GM23248 (cell line): ENCODE measurements around the gene CES4A. TPM values are rescaled to one million over a fixed set of nuclear protein-coding genes. Genes with fewer than 3 reads are reported as not detected.

ENCODE experiments used
- DNase-seq: peaks from one replicate; pipeline ENCODE4 v3.0.0-alpha.2; 2015
- H2AFZ ChIP-seq: fragments of 200-600 bp; sonication (generic); 2 replicates; pipeline ENCODE4 v1.6.1; 2016; ENCODE audit warnings: antibody characterized with exemption
- H3F3A ChIP-seq: fragments of 200-600 bp; sonication (generic); 2 replicates; pipeline ENCODE4 v1.6.1; 2016; ENCODE audit warnings: mild to moderate bottlenecking, antibody characterized with exemption, mixed run types; ENCODE audit not compliant: insufficient read depth
- H3K27ac ChIP-seq: fragments of 200-600 bp; sonication (generic); 2 replicates; pipeline ENCODE4 v1.5.1; 2016; ENCODE audit warnings: mild to moderate bottlenecking
- H3K27me3 ChIP-seq: fragments of 200-600 bp; sonication (generic); replicated peaks from 2 replicates; pipeline ENCODE4 v1.6.1; 2016; ENCODE audit warnings: mild to moderate bottlenecking; ENCODE audit not compliant: insufficient read depth
- H3K36me3 ChIP-seq: fragments of 200-600 bp; sonication (generic); 2 replicates; pipeline ENCODE4 v1.6.1; 2016; ENCODE audit warnings: low read depth, mild to moderate bottlenecking
- H3K4me1 ChIP-seq: fragments of 200-600 bp; sonication (generic); 2 replicates; pipeline ENCODE4 v1.6.1; 2016; ENCODE audit warnings: mild to moderate bottlenecking; ENCODE audit not compliant: insufficient read depth
- H3K4me2 ChIP-seq: fragments of 200-600 bp; sonication (generic); one replicate; pipeline ENCODE4 v1.6.1; 2016; ENCODE audit warnings: mild to moderate bottlenecking; ENCODE audit not compliant: unreplicated experiment
- H3K4me3 ChIP-seq: fragments of 200-600 bp; sonication (generic); 2 replicates; pipeline ENCODE4 v1.5.1; 2016; ENCODE audit warnings: mild to moderate bottlenecking
- H3K79me2 ChIP-seq: fragments of 200-600 bp; sonication (generic); 2 replicates; pipeline ENCODE4 v1.6.1; 2016; ENCODE audit warnings: mild to moderate bottlenecking; ENCODE audit not compliant: insufficient read depth
- H3K9ac ChIP-seq: fragments of 200-600 bp; sonication (generic); 2 replicates; pipeline ENCODE4 v1.6.1; 2016; ENCODE audit warnings: mild to moderate bottlenecking
- H3K9me2 ChIP-seq: fragments of 200-600 bp; sonication (generic); 2 replicates; pipeline ENCODE4 v1.6.1; 2016; ENCODE audit warnings: mixed run types, mild to moderate bottlenecking, moderate library complexity; ENCODE audit not compliant: insufficient read depth
- H3K9me3 ChIP-seq: fragments of 200-600 bp; sonication (generic); one replicate; pipeline ENCODE4 v1.6.1; 2017; ENCODE audit warnings: low read depth
- H4K20me1 ChIP-seq: fragments of 200-600 bp; sonication (generic); 2 replicates; pipeline ENCODE4 v1.6.0; 2016; ENCODE audit not compliant: insufficient read depth
- EZH2 ChIP-seq: fragments of 200-600 bp; sonication (generic); IDR thresholded peaks from 2 replicates; pipeline ENCODE4 v1.6.1; 2018; ENCODE audit warnings: antibody characterized with exemption, mild to moderate bottlenecking; ENCODE audit not compliant: insufficient read depth, poor library complexity, severe bottlenecking
- EZH2phosphoT487 ChIP-seq: fragments of 200-600 bp; sonication (generic); IDR thresholded peaks from 2 replicates; pipeline ENCODE4 v1.6.1; 2018; ENCODE audit warnings: antibody characterized with exemption, moderate library complexity, mild to moderate bottlenecking, low read depth; ENCODE audit not compliant: insufficient read depth
- WGBS, 2 experiments: methylation state at CpG; one replicate each; pipeline ENCODE4 v1.1.6; 2015 to 2017; ENCODE audit warnings: low lambda C conversion rate in 2 of 2, low coverage in 1 of 2; ENCODE audit errors: missing lambda C conversion rate in 2 of 2; 5-methylcytosine and 5-hydroxymethylcytosine counted together
- in situ Hi-C: fragments of 300-500 bp; cut with MboI; formaldehyde crosslinking; loops from 2 replicates; pipeline ENCODE4 v1.15.0; 2020
- polyA plus RNA-seq: library from polyadenylated mRNA; unstranded; fragments of >200 nt; fragmentation: Nextera tagmentation; extraction: Ambion mirVana; gene quantifications from 2 replicates; pipeline ENCODE4 v1.2.1, GENCODE V29; 2016
- total RNA-seq: library from RNA; depleted of rRNA; stranded (reverse); fragments of >200 nt; shearing (Covaris generic); gene quantifications from 2 replicates; pipeline ENCODE4 v1.2.3, GENCODE V29; 2014

The CES4A gene
- total and polyA plus RNA-seq, 2 experiments from 2014 or later, result 4.5 to 5.0 TPM

DNA sequence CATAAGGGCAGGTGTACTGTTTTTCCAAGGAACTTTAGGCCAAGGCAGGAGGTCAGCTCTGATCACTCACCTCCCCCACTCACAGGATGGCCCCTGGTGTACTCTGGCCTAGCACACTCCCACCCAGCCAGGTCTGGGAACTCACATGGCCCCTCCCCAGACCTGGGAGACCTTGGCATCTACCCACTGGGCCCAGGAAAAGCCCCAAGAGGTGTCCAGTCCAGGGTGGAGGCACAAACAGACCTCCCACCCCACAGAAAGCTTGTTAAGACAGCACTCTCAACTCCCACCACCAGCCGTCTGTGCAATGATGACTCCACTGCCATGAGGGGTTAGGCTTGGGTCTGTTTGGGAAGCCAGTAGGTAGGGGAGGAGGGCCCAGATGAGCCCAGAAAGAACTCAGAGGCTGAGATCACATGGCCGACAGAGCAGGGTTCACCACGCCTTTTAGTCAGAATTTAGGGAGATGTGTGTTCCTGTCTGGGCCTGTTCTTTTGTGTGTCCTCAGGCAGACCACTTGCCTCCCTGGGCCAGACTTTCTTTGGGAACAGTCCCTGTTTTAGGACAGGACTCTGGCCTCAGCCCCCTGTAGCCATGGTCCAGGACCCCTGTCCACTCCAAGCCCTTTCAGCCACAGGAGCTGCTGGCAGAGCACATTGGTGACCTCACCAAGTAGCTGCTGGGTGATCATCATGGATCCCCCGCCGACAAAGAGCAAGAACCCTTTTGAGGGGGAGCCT is 28.5 kb downstream of the CES4A start:
- Histone ChIP-seq H3K27me3 (no peaks in the 10 kb centered on the region), H3K27ac (no peak overlapping the region), H3K79me2 (no peaks in the 10 kb centered on the region), H3K9ac (no peak overlapping the region), H3F3A (peaks cover 8% of the 10 kb centered on the region; the same call in 1 of the 2 replicates), H3K4me3 (no peak overlapping the region), H3K9me2 (no peaks in the 10 kb centered on the region), H2AFZ (no peak overlapping the region), H3K36me3 (no peaks in the 10 kb centered on the region), H3K4me1 (no peaks in the 10 kb centered on the region), H3K9me3 (no peaks in the 10 kb centered on the region), H4K20me1 (no peaks in the 10 kb centered on the region), H3K4me2 (no peak overlapping the region)
- WGBS, 2 experiments, result 82 to 88% methylated on average over 5 of the region's 5 CpGs
- no peak for DNase-seq
- TF ChIP-seq EZH2phosphoT487 (no peak), EZH2 (no peak)
- in situ Hi-C loops, result no loop called here

DNA sequence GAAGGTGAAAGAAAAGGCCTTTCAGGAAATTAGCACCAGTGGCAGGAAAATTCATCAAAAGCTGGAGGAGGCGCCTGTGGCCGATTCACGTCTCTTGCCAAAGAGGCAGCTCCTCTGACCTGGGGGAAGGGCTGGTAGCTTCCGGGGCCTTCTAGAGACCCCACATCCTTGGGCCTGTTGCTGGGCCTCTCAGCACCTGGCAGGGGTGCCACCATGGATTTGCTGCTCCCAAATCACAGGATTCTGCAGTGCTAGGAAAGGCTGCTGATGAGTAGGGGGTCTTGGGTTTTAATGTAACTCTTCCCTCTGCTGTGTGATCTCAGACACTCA is 29.0 kb downstream of the CES4A start:
- no peak overlapping the region for H3K4me3 ChIP-seq
- peaks cover 11% of the 10 kb centered on the region for H3F3A ChIP-seq
- H3K9me3 ChIP-seq, result no peaks in the 10 kb centered on the region
- no peaks in the 10 kb centered on the region for H3K79me2 ChIP-seq
- no peaks in the 10 kb centered on the region for H3K9me2 ChIP-seq
- in situ Hi-C loops, result no loop called here
- TF ChIP-seq EZH2phosphoT487 (no peak), EZH2 (no peak)
- H3K4me2 ChIP-seq, result no peak overlapping the region
- H3K9ac ChIP-seq, result no peak overlapping the region
- H3K4me1 ChIP-seq, result peaks cover 4% of the 10 kb centered on the region
- 83 to 85% methylated on average over 4 of the region's 4 CpGs for WGBS, 2 experiments
- no peaks in the 10 kb centered on the region for H4K20me1 ChIP-seq
- no peak overlapping the region for H2AFZ ChIP-seq
- H3K36me3 ChIP-seq, result no peaks in the 10 kb centered on the region
- no peak overlapping the region for H3K27ac ChIP-seq
- no peaks in the 10 kb centered on the region for H3K27me3 ChIP-seq
- no peak for DNase-seq

DNA sequence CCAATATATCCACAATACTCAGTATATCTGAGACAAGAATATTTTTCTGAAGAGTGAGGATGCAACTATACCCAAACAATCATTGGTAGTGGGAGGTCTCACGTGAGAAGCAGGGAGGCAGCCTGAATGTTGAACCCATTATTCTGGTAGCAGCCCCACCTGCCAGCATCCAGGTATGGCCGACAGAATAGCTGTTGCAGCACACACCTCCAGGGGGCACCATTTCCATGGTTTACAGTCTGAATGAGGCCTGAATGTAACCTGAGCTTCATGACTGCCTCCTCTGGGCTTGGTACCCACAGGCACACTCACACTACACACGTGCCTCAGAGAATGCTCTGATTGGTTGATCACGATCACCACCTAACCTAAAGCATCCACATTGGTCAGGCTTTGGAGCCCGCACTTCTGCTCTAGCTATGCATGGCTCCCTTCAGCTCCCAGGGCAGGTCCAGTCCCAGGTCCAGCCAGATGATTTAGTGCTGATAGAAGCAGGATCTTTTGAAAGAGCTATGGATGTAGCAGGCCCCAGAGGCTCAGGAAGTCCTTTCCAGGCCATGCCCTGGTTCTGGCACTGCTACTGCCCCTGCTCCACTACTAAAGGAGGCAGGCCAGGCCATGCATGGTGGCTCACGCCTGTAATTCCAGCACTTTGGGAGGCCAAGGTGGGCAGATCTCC is 29.6 kb downstream of the CES4A start:
- H3K27me3 ChIP-seq, result no peaks in the 10 kb centered on the region
- H3K79me2 ChIP-seq, result no peaks in the 10 kb centered on the region
- H3F3A ChIP-seq, result peaks cover 16% of the 10 kb centered on the region
- in situ Hi-C loops, result no loop called here
- H3K9me3 ChIP-seq, result no peaks in the 10 kb centered on the region
- DNase-seq, result peak; percentile 93
- no peak overlapping the region for H2AFZ ChIP-seq
- no peaks in the 10 kb centered on the region for H4K20me1 ChIP-seq
- H3K9me2 ChIP-seq, result no peaks in the 10 kb centered on the region
- H3K36me3 ChIP-seq, result no peaks in the 10 kb centered on the region
- 26% methylated on average over 6 of the region's 6 CpGs for WGBS, 2 experiments
- no peak overlapping the region for H3K4me3 ChIP-seq
- TF ChIP-seq EZH2phosphoT487 (no peak), EZH2 (no peak)
- no peak overlapping the region for H3K9ac ChIP-seq
- H3K4me1 ChIP-seq, result peaks cover 10% of the 10 kb centered on the region
- no peak overlapping the region for H3K4me2 ChIP-seq
- no peak overlapping the region for H3K27ac ChIP-seq

DNA sequence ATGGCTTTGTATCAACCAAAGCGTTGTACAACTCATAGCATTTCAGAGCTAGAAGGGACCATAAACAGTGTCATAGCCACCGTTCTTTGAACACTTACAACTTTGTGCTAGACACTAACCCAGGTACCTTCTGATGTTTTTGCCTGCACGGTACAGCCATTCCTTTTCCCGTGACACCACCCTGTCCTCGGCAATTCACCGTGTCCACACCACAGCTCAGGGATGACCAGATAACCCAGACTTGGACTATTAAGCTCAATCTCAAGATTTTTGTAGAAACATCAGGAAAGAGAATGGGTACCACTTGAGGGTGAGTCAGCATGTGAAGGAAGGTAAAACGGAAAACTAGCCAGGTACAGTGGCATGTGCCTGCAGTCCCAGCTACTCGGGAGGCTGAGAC is 30.8 kb downstream of the CES4A start:
- no peak for TF ChIP-seq EZH2phosphoT487
- TF ChIP-seq EZH2, result no peak
- no peaks in the 10 kb centered on the region for H3K36me3 ChIP-seq
- no peak overlapping the region for H3K4me3 ChIP-seq
- peaks cover 16% of the 10 kb centered on the region for H3K4me1 ChIP-seq
- H3K27me3 ChIP-seq, result no peaks in the 10 kb centered on the region
- H4K20me1 ChIP-seq, result no peaks in the 10 kb centered on the region
- no peak overlapping the region for H2AFZ ChIP-seq
- no peak for DNase-seq
- H3F3A ChIP-seq, result peaks cover 27% of the 10 kb centered on the region
- in situ Hi-C loops, result no loop called here
- H3K27ac ChIP-seq, result no peak overlapping the region
- H3K79me2 ChIP-seq, result no peaks in the 10 kb centered on the region
- no peaks in the 10 kb centered on the region for H3K9me3 ChIP-seq
- H3K9me2 ChIP-seq, result no peaks in the 10 kb centered on the region
- WGBS, 2 experiments, result 87 to 88% methylated on average over 8 of the region's 8 CpGs
- no peak overlapping the region for H3K4me2 ChIP-seq
- no peak overlapping the region for H3K9ac ChIP-seq
